Fibroblast of villous mesenchyme (primary cell): Measurements from ENCODE around the gene FILIP1. TPM values are rescaled to one million over a fixed set of nuclear protein-coding genes. Genes with fewer than 3 reads are reported as not detected.

Experiments
- DNase-seq: peaks from one replicate; pipeline ENCODE4 v3.0.0-alpha.2; 2010; ENCODE audit warnings: low read depth
- H3K4me3 ChIP-seq: 2 replicates; pipeline ENCODE4 v1.5.1; 2011; ENCODE audit warnings: low read depth, mild to moderate bottlenecking, low read length
- total RNA-seq: library from RNA; depleted of rRNA; stranded (reverse); fragments of >200 nt; gene quantifications from 2 replicates; pipeline ENCODE4 v1.2.3, GENCODE V29; 2012
- TF ChIP-seq, protein P1 (sequence below): IDR thresholded peaks from 2 replicates; pipeline ENCODE4 v1.5.1; 2012; ENCODE audit warnings: low read depth, mild to moderate bottlenecking, low read length; ENCODE audit not compliant: insufficient read depth

FILIP1 gene
- total RNA-seq, 1 donor = 0.43 TPM

DNA sequence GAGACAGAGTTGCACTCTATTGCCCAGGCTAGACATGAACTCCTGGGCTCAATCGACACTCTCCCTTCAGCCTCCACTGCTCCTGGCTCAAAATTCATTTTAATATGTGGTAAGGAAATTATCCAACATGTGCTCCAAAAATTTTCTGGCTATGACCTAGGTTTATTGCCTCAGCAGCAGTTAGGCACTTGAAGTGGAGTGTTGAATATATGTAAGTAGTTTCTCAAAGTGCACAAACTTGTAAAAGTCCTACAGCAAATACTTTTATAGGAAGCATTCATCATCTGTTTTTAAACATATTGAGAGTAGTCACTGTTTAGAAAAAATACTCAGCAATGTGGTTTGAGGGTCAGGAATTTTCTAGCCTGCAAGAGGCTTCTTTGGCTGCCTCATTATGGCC lies 13.2 kb downstream of the FILIP1 start:
- peak; percentile 47 for DNase-seq
- no peak overlapping the region for H3K4me3 ChIP-seq

DNA sequence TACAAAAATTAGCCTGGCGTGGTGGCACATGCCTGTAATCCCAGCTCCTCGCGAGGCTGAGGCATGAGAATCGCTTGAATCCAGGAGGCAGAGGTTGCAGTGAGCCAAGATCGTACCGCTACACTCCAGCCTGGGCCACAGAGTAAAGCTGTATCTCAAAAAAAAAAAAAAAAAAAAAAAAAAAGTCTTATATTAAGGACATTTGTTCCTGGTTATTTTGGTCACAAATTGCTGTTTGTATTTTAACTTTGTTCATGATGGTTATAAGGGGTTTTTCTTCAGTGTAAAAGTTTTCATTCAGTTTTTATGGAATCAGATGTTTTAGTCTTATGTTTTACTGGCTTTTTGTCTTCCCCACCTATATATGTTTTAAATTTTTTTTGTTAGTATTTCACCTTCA lies 13.9 kb downstream of the FILIP1 start:
- TF ChIP-seq, protein P1, sequence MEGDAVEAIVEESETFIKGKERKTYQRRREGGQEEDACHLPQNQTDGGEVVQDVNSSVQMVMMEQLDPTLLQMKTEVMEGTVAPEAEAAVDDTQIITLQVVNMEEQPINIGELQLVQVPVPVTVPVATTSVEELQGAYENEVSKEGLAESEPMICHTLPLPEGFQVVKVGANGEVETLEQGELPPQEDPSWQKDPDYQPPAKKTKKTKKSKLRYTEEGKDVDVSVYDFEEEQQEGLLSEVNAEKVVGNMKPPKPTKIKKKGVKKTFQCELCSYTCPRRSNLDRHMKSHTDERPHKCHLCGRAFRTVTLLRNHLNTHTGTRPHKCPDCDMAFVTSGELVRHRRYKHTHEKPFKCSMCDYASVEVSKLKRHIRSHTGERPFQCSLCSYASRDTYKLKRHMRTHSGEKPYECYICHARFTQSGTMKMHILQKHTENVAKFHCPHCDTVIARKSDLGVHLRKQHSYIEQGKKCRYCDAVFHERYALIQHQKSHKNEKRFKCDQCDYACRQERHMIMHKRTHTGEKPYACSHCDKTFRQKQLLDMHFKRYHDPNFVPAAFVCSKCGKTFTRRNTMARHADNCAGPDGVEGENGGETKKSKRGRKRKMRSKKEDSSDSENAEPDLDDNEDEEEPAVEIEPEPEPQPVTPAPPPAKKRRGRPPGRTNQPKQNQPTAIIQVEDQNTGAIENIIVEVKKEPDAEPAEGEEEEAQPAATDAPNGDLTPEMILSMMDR = no peak

More for the DNA sequence above, 13.2 kb downstream of the FILIP1 start:
- TF ChIP-seq, protein P1 = no peak

GRCh38 chr6:75478929-75479328 lies 14.7 kb downstream of the FILIP1 start:
- TF ChIP-seq, protein P1 = no peak
- H3K4me3 ChIP-seq = no peak overlapping the region
- DNase-seq = no peak

More for the DNA sequence above, 13.9 kb downstream of the FILIP1 start:
- no peak for DNase-seq
- no peak overlapping the region for H3K4me3 ChIP-seq

DNA sequence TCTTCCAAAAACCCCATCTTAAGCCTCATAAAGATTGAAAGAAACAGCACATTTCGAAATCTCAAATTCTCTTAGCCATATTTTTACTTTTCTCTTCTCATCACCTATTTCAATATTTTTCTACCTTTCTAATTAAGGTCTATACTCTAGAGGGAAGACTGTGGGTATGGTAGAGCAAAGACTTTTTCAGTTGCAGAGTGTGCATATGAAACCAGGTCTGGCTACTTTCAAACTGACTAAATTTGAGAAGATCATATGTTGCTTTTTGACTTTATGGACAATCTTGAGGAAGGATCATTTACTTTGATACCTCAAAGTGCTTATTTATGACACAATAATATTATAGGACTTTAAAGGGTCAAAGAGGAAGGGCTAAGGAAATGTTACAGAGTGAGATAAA lies 20.7 kb downstream of the FILIP1 start:
- TF ChIP-seq, protein P1 = no peak
- no peak overlapping the region for H3K4me3 ChIP-seq

DNA sequence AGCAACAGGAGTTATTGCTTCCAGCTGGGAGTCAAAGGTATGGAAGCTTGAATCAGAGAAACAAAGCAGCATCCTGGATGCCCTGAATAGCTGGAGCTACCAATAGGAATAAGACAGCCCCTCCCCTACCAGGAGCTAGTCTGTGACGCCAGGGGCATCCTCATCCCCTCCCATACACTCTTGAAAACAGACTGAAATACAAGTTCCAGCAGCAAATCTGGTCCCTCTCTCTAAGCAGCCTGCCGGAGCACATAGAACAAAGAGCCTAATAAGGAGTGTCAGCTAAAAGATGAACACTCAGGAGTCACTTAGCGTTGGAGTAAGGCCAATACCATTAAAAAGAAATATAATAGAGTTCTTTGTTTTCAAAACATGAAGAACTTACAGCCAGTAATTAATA lies 25.6 kb downstream of the FILIP1 start:
- TF ChIP-seq, protein P1 = no peak
- DNase-seq = no peak
- H3K4me3 ChIP-seq = no peak overlapping the region

More for the DNA sequence above, 20.7 kb downstream of the FILIP1 start:
- no peak for DNase-seq

GRCh38 chr6:75467284-75467683 lies 26.3 kb downstream of the FILIP1 start:
- DNase-seq = no peak
- TF ChIP-seq, protein P1 = no peak
- no peak overlapping the region for H3K4me3 ChIP-seq

DNA sequence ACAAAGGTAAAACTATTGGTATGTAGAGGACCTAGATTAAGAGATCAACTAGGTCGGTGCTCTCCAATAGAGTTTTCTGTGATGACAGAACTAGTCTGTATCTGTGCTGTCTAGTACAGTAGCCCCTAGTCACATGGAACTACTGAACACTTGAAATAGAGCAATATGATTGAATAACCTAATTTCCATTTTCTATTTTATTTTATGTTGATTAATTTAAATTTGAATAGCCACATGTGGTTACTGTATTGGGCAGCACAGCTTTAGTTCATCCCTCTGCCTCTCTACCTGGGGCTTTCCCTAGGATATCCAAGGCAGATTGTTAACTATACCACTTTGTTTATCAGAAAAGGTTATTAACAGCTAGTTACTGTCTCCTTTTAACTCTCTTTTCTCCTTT lies 27.0 kb downstream of the FILIP1 start:
- no peak overlapping the region for H3K4me3 ChIP-seq
- no peak for DNase-seq
- TF ChIP-seq, protein P1 = no peak
